DND-41 (cell line): Measurements from ENCODE around the gene AMMECR1L.

Experiments used
- ATAC-seq: fragments of 200-7000 bp; cut with Tn5 transposase; 3 replicates; pipeline ENCODE4 v1.9.1; 2021; ENCODE audit warnings: low read depth; ENCODE audit not compliant: insufficient read depth
- DNase-seq: peaks from one replicate; pipeline ENCODE4 v3.0.0-alpha.2; 2020
- H2AFZ ChIP-seq: 2 replicates; pipeline ENCODE4 v1.6.0; 2012; ENCODE audit warnings: low read depth, low read length
- H3K27ac ChIP-seq: 2 replicates; pipeline ENCODE4 v1.5.1; 2012; ENCODE audit warnings: low read length, inconsistent platforms
- H3K27me3 ChIP-seq: fragments of 200-600 bp; sonication (generic); 2 replicates; pipeline ENCODE4 v1.6.0; 2012; ENCODE audit warnings: low read length, mild to moderate bottlenecking, inconsistent platforms; ENCODE audit not compliant: insufficient read depth, poor library complexity
- H3K36me3 ChIP-seq: 2 replicates; pipeline ENCODE4 v1.5.1; 2012; ENCODE audit warnings: low read length, inconsistent platforms; ENCODE audit not compliant: insufficient read depth
- H3K4me1 ChIP-seq: 2 replicates; pipeline ENCODE4 v1.5.1; 2012; ENCODE audit warnings: mild to moderate bottlenecking, low read length; ENCODE audit not compliant: insufficient read depth
- H3K4me2 ChIP-seq: 2 replicates; pipeline ENCODE4 v1.6.0; 2012; ENCODE audit warnings: mild to moderate bottlenecking, moderate library complexity, low read length, inconsistent platforms; ENCODE audit not compliant: insufficient read depth
- H3K4me3 ChIP-seq, 2 experiments: fragments of 200-600 bp in 1 of 2; shearing (Covaris generic) in 1 of 2; 2 replicates each; pipeline ENCODE4 v1.5.1; 2012 to 2016; ENCODE audit warnings: inconsistent platforms in 2 of 2, low read length in 2 of 2, mild to moderate bottlenecking in 2 of 2, low read depth in 1 of 2, moderate library complexity in 1 of 2
- H3K79me2 ChIP-seq: 2 replicates; pipeline ENCODE4 v1.6.0; 2012; ENCODE audit warnings: low read length, inconsistent platforms; ENCODE audit not compliant: insufficient read depth
- H3K9ac ChIP-seq: 2 replicates; pipeline ENCODE4 v1.6.0; 2012; ENCODE audit warnings: low read depth, mild to moderate bottlenecking, inconsistent platforms, low read length, moderate library complexity
- H3K9me3 ChIP-seq: 2 replicates; pipeline ENCODE4 v1.5.1; 2012; ENCODE audit warnings: low read length, moderate library complexity, mild to moderate bottlenecking, inconsistent platforms; ENCODE audit not compliant: insufficient read depth, severe bottlenecking
- H4K20me1 ChIP-seq: 2 replicates; pipeline ENCODE4 v1.6.0; 2012; ENCODE audit warnings: low read length; ENCODE audit not compliant: insufficient read depth
- EZH2 ChIP-seq: IDR thresholded peaks from 3 replicates; pipeline ENCODE4 v1.6.1; 2012; ENCODE audit warnings: borderline replicate concordance, low read depth, mild to moderate bottlenecking, moderate library complexity, low read length, inconsistent platforms; ENCODE audit not compliant: severe bottlenecking
- TF ChIP-seq, protein P1 (sequence below): IDR thresholded peaks from 2 replicates; pipeline ENCODE4 v1.5.1; 2012; ENCODE audit warnings: borderline replicate concordance, low read length, moderate library complexity, mild to moderate bottlenecking; ENCODE audit not compliant: poor library complexity, severe bottlenecking; ENCODE audit errors: extremely low read depth

The AMMECR1L gene

DNA sequence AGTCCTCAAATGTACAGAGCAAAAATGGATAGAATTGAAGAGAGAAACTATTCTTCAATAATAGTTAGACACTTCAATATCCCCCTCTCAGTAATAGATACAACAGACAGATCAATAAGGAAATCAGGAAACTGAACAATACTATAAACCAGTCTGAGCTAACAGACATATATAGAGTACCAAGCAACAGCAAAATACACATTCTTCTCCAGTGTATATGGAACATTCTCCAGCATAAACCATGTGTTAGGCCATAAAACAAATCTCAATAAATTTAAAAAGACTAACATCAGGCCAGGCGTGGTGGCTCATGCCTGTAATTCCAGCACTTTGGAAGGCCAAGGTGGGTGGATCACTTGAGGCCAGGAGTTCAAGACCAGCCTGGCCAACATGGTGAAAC, 43.7 kb upstream of the AMMECR1L start:
- H3K4me3 ChIP-seq: no peak overlapping the region
- no peak for DNase-seq
- TF ChIP-seq, protein P1, sequence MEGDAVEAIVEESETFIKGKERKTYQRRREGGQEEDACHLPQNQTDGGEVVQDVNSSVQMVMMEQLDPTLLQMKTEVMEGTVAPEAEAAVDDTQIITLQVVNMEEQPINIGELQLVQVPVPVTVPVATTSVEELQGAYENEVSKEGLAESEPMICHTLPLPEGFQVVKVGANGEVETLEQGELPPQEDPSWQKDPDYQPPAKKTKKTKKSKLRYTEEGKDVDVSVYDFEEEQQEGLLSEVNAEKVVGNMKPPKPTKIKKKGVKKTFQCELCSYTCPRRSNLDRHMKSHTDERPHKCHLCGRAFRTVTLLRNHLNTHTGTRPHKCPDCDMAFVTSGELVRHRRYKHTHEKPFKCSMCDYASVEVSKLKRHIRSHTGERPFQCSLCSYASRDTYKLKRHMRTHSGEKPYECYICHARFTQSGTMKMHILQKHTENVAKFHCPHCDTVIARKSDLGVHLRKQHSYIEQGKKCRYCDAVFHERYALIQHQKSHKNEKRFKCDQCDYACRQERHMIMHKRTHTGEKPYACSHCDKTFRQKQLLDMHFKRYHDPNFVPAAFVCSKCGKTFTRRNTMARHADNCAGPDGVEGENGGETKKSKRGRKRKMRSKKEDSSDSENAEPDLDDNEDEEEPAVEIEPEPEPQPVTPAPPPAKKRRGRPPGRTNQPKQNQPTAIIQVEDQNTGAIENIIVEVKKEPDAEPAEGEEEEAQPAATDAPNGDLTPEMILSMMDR: no peak
- no peak for TF ChIP-seq EZH2

GRCh38 chr2:127927384-127927783, 41.6 kb upstream of the AMMECR1L start:
- no peaks in the 10 kb centered on the region for H3K4me1 ChIP-seq
- DNase-seq (no peak), ATAC-seq (no peak)
- no peaks in the 10 kb centered on the region for H3K9me3 ChIP-seq
- H3K9ac ChIP-seq: no peak overlapping the region
- no peaks in the 10 kb centered on the region for H3K79me2 ChIP-seq
- H3K4me3 ChIP-seq: no peak overlapping the region
- no peak overlapping the region for H3K27ac ChIP-seq
- H3K4me2 ChIP-seq: no peak overlapping the region
- no peak for TF ChIP-seq EZH2
- TF ChIP-seq, protein P1: no peak
- H3K36me3 ChIP-seq: no peaks in the 10 kb centered on the region
- H3K27me3 ChIP-seq: no peaks in the 10 kb centered on the region
- H4K20me1 ChIP-seq: no peaks in the 10 kb centered on the region
- H2AFZ ChIP-seq: no peak overlapping the region

More for the DNA sequence above, 43.7 kb upstream of the AMMECR1L start:
- no peak for ATAC-seq
- H3K27ac ChIP-seq: no peak overlapping the region
- no peaks in the 10 kb centered on the region for H3K27me3 ChIP-seq
- H3K9me3 ChIP-seq: no peaks in the 10 kb centered on the region
- no peak overlapping the region for H3K9ac ChIP-seq
- no peaks in the 10 kb centered on the region for H3K79me2 ChIP-seq
- no peak overlapping the region for H3K4me2 ChIP-seq
- H3K36me3 ChIP-seq: no peaks in the 10 kb centered on the region
- no peaks in the 10 kb centered on the region for H4K20me1 ChIP-seq
- no peak overlapping the region for H2AFZ ChIP-seq
- no peaks in the 10 kb centered on the region for H3K4me1 ChIP-seq

GRCh38 chr2:127917916-127918315, 32.2 kb upstream of the AMMECR1L start:
- Histone ChIP-seq H3K4me2 (no peak overlapping the region), H3K36me3 (no peaks in the 10 kb centered on the region), H2AFZ (no peak overlapping the region), H3K27ac (no peak overlapping the region), H3K9ac (no peak overlapping the region), H3K9me3 (no peaks in the 10 kb centered on the region), H4K20me1 (no peaks in the 10 kb centered on the region), H3K79me2 (no peaks in the 10 kb centered on the region), H3K4me1 (no peaks in the 10 kb centered on the region), H3K4me3 (no peak overlapping the region), H3K27me3 (no peaks in the 10 kb centered on the region)
- TF ChIP-seq, protein P1: no peak
- TF ChIP-seq EZH2: no peak
- ATAC-seq (no peak), DNase-seq (no peak)
